Dermis microvascular lymphatic vessel endothelial cell (primary cell): ENCODE data around the gene IVD. TPM values are rescaled to one million over a fixed set of nuclear protein-coding genes. Genes with fewer than 3 reads are reported as not detected.

Experiments used
- DNase-seq, 2 donors: peaks; one replicate each; pipeline versions ENCODE4 v3.0.0 to v3.0.0-alpha.2; 2010; ENCODE audit warnings: low read depth in 2 of 2
- total RNA-seq: library from RNA; depleted of rRNA; stranded (reverse); fragments of >200 nt; gene quantifications from 2 replicates; pipeline ENCODE4 v1.2.1, GENCODE V29; 2014

Gene IVD
- total RNA-seq, 1 donor from 2014 or later = 30.3 TPM

DNA sequence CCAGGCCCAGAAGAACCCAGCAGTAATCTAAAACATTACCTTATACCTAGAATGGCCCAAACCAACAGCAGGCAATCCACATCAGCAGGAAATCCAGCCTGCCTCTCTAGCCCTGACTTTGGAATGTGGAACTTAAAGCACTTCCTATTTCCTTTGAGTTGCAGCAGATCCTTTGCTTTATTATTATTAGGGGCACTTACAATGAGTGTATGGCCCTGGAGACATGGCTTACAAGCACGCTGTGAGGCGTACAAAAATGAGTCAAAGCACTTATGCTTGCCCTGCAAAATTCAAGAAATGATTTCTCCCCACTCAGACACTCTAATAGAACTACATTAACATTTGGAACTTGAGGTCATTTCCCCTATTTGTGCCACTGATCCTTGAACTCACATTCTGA lies 32.6 kb upstream of the IVD start:
- DNase-seq = peak in 1 of 2 donors; percentile 48

DNA sequence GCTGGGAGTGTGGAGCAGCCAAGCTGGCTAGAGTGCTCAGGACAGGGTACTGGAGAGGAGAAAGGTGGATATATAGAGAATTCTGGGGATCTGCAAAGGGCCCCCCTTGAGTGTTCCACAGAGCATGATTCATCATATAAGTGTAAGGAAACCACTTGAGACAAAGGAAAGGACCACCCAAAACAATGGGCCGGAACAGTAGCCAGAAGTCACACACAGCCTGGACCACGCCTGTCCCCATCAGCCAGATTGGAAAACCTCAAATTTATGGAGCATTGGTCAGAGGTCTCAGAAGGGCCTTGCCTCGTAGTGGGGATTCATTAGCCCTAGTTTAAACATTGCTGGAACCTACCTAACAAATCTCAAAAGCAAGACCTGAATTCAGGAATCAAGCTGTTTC lies 28.0 kb upstream of the IVD start:
- no peak for DNase-seq

DNA sequence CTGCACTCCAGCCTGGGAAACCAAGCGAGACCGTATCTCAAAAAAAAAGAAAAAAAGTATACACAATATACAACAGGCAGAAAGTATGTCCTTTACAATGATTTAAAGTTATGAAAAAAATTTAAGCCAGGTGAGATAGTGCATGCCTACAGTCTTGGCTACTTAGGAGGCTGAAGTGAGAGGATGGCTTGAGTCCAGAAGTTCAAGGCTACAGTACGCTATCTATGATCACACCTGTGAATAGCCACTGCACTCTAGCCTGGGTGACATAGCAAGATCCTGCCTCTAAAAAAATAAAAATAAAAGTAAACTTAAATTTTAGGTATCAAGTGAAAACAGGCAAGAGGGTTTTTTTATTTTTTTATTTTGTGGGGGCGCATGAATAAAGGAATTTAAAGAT lies 26.2 kb upstream of the IVD start:
- no peak for DNase-seq

DNA sequence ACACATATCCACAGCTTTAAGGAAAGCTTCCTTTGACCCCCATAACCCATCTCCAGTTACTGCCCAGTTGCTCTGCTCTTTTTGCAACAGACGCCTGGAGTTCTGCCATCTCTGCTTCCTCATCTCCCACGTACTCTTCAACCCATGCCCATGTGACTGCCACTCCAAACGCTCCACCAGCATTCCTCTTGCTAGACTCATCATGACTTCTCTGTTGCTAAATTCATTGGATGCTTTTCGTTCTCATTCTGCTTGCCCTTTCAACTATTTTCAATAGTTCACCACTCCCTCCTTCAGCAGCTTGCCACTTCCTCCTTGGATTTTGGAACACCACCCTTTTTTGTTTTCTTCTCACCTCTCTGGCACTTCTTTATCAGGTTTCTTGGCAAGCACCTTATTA lies 25.7 kb upstream of the IVD start:
- DNase-seq = peak; percentile 57 to 85

DNA sequence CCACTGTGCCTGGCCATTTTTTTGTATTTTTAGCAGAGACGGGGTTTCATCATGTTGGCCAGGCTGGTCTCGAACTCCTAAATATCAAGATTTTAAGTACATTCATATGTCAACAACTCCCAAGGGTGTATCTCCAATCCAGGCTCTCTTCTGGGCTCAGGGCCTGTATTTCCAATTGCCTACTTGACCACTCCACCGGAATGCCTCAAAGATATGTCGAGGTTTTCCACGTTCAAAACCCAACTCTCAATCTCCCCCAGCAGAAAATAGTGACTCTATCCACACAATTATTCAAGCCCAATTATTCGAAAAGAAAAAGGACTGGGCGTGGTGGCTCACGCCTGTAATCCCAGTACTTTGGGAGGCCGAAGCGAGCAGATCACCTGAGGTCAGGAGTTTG lies 25.0 kb upstream of the IVD start:
- no peak for DNase-seq

DNA sequence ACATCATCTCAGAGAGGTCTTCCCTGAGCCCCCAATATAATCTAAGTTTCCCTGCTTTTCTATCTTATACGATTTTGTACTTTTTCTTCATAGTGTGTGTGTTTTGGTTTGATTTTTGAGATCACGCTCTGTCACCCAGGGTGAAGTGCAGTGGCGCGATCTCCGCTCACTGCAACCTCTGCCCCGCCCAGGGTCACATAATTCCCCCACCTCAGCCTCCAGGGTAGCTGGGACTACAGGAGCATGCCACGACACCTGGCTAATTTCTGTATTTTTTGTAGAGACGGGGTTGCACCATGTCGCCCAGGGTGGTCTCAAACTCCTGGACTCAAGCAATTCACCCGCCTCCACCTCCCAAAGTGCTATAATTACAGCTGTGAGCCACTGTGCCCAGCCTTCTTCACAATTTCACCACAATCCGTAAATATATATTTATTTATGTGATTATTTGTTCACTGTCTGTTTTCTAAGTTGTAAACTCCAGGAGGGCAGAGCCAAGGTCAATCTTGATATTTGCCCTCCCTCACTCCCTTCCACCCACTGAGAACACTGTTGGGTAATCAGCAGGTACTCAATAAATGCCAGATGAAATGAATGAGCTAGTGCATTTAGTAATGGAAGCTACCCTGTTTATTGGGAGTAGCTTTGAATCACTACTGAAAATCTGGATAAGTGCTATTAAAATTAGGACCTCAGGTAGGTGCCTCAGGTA lies 23.6 kb upstream of the IVD start:
- DNase-seq = no peak

DNA sequence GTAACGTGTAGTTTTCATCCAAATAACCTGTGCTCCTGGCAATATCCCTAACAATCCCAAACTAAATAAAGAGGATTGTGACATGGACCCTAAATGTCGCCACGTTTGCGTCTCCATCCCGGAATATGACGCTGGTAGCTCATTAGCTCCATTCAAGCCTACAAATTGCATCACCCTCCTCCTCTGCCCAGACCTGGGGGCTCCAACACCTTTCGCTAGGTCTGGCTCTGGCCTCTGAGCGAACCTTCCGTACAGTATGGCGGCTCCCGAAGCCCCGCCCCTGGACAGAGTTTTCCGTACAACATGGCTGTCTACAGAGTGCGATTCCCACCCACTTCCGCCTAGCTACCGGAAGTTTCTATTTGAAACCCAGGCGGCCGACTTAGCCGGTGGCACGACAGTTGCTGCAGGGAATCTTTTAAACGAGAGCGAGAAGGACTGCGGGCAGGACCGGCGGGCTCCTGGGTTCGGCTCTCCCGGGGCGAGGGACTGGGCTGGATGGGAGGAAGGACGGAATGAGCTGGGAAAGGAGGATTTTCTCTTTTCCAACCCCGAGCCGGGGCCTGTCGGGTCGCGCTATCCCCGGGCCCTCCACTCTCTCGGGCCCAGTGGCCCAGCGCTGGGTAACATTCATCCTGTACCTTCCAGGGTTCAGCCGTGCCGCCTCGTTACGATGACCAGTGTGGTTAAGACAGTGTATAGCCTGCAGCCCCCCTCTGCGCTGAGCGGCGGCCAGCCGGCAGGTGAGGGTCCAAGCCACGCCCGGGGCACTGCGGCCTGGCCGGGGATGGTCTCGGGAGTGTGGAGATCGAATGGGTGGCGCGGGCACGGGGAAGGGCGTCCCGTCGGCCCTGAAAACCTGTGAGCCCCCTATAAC lies 22.8 kb upstream of the IVD start, which contains the start of gene KNSTRN:
Gene KNSTRN (plus strand): TSS at position 142 of the 877 bp plus-strand sequence. CDS start 115 bp downstream, at position 257.
- DNase-seq = peak; percentile 88 to 93

DNA sequence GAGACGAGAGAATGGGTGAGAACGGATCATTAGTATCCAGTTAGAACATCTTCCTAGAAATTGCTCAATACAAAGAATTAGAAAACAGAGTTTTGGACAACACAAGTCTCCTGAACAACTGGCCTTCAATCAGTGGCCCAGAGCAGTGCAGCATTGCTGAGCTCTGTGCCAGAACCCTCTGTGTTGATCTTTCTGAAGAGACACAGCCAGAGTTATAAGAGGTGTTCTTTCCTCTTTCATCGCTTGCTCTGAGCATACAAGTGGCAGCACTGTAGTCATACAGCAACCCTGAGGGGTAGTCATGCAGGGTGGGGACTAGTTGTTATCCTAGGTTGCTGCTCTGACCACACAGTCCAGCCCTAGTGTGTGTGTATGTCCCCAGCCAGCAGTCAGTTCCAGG lies 19.1 kb upstream of the IVD start:
- no peak for DNase-seq

DNA sequence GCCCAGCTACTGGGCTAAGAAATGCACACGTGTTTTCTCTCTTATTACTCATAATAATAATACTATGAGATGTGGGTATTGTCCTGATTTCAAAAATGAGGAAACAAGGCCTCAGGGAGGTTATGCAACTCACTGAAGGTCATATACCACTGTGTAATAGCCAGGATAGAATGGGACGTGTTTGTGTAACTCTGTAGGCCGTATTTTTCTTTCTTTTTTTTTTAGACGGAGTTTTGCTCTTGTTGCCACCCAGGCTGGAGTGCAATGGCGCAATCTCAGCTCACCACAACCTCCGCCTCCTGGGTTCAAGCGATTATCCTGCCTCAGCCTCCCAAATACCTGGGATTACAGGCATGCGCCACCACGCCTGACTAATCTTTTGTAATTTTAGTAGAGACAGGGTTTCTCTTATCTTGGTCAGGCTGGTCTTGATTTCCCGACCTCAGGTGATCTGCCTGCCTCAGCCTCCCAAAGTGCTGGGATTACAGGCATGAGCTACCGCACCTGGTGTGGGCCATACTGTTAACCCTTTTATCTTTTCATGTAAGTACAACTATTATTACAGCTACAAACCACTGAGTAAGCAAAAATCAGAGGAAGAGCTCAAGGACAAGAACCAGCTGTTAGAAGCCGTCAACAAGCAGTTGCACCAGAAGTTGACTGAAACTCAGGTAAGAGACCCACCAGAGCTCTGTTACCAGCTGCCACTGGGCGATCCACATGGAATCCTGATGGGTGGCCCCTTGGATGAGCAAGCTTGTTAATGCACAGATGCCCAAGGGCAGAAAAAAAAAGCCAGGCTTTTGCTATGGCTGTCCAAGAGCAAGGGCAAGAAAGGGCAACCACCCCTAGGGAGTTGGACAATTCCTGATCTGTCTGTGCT lies 16.4 kb upstream of the IVD start:
- peak in 1 of 2 donors; percentile 9 for DNase-seq

DNA sequence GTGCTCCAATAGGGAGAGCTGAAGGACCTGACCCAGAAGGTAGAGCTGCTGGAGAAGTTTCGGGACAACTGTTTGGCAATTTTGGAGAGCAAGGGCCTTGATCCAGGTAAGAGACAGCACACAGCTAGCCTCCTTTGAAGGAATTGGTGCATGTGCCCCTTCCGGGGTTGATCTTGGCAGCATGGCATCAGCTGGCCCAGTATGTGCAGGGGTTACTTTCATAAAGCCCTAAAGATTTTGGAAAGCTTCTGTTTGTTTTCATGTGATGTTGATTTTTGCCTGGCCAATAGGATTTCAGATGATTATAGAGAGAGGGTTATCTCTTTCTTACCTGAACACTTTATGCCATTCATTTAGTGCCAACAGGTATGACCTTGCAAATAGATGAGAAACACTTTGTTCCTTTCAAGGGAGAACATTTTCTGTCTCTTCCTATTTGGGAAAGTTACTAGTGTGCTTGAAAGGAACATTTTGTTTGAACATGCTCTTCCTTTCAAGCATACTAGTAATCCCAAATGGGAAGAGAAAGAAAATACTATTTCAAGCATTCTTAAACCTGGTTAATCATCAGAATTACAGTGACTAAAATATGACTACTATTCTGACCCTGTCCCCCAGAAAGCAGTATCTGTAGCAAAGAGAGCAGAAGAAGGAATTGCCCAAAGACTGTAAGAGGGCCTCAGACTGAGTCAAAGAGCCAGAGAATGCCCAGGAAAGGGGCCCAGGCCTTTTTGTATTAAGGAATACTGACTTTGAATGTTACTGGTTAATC lies 15.6 kb upstream of the IVD start:
- no peak for DNase-seq

DNA sequence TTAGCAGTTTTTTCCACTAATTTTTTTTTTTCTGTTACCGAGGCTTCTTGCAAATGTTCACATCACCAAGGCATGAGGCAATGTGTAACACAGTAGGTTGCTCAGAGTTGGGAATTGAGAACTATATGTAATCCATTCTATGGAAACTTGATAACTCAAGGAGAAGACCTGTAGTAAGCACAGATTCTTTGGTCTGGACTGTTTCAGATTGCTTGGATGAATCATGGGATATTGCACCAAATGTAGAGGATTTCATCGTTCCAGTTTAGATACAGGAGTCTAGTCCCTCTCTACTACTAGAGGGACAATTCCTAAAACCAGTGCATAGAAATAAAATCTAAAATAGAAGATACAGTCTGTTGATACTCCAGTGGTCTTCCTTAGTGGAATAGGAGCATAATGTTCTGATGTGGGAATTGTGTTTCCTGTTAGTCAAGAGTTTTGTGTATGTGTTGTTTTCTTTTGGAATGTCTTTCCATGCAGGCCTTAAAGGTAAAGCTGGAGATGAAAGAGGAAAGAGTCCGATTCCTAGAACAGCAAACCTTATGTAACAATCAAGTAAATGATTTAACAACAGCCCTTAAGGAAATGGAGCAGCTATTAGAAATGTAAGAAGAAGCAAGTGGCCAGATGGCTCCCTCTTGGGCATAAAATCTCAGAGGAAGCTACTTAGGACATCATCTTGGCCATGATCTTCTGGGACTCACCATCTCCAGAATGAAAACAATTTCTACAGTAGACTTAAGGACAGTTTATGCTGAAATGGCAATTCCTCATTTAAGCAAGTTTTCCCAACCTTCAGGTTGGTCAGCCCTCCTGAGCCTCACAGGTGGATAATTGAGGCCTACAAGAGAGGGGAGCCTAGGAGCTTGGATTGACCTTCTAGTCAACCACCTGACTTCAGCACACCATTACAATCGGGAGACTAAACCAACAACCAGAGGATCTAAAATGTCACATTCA lies 12.3 kb upstream of the IVD start:
- no peak for DNase-seq

DNA sequence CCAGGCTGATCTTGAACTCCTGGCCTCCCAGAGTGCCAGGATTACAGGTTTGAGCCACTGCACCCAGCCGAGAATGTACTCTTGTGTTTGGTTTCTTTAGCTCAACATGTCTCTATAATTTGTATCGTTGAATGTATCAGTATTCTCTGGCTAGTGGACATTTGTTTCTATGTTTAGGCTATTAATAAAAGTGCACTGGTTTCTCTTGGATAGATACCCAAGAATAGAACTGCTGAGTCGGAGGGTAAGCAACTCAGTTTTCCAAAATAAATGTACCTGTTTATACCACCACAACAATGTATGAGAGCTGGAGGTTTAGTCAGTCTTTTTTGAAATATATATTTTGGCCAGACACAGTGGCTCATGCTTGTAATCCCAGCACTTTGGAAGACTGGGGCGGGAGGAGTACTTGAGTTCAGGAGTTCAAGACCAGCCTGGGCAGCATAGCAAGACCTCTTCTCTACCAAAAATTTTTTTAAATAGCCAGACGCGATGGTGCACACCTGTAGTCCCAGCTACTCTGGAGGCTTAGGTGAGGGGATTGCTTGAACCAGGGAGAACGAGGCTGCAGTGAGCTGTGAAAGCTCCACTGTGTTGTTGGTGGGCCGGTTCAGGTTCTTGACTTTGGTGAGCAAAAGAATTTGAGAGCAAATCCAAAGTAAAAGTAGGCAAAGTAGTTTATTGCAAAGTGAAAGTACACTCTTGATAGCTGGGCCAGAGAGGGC lies 7.7 kb upstream of the IVD start:
- no peak for DNase-seq

DNA sequence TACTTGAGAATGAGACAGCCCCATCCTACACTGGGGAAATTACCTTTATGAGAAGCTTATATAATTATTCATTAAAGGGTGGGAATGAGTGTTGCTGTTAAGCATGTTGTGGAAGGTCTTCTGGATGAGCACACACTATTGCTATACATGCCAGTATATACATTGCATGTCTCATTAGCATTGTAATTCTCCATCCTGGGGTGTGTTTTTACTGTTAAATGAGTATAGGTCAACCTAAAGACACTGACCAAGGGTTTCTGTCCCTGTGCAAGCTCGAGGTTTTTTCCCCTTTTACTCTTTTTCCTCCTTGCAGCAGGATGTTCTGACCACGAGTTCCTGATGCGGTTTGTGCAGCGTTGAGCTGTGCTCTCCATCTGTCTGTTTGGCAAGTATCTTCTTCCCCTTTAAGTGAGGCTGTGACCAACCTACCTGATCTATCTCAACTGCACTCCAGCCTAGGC lies 7.2 kb upstream of the IVD start:
- no peak for DNase-seq

DNA sequence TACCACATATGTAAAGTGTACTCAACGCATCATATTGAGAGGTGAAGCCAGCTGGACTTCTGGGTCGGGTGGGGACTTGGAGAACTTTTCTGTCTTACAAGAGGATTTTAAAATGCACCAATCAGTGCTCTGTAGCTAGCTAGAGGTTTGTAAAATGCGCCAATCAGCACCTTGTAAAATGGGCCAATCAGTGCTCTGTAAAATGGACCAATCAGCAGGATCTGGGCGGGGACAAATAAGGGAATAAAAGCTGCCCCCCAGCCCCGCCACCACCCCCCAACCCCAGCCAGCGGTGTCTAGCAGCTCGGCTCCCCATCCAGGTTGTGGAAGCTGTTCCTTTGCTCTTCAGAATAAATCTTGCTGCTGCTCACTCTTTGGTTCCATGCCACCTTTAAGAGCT lies 6.2 kb upstream of the IVD start:
- no peak for DNase-seq

DNA sequence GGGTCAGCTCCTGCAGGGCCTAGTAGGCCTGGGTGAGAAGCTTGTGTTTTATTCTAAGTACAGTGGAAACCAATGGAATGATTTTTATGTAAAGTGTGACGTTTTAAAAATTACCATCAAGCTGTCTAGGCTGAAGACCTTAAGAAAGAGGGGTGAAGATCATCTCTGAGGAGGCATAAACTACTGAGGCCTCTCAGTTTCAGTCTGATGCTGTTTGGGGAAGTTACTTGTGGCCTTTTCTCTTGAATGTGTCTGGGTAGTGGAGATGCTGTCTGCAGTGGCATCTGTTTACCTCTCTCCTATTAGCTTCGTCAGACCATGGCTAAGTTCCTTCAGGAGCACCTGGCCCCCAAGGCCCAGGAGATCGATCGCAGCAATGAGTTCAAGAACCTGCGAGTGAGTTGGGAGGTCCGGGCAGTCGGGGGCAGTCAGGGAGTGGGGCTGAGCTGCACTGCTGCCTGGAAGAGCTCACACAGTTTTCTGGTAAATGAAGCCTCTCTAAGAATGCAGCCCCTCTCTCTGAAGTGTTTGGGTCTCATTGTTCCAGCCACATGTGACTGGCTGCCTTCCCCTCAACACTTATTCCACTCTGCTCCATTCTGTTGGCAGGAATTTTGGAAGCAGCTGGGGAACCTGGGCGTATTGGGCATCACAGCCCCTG lies 1.9 kb downstream of the IVD start:
- DNase-seq = no peak

DNA sequence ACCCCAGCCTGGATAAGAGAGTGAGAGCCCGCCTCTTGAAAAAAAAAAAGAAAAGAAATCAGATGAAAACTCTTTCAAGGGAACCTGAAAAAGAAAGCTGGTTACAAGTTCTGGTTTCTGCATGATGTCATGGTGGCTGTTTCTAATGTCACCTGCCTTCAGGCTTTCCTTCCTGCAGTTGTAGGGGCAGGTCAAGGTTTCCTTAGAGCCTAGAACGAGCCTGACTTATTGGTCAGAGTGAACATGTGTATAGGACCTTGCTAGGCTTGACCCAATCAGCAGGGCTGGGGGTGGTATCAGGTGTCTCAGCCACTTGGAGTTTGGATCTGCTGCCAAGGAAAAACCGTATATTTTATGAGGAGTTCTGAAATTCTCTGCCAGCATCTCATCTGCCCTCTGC lies 3.8 kb downstream of the IVD start:
- DNase-seq = no peak

DNA sequence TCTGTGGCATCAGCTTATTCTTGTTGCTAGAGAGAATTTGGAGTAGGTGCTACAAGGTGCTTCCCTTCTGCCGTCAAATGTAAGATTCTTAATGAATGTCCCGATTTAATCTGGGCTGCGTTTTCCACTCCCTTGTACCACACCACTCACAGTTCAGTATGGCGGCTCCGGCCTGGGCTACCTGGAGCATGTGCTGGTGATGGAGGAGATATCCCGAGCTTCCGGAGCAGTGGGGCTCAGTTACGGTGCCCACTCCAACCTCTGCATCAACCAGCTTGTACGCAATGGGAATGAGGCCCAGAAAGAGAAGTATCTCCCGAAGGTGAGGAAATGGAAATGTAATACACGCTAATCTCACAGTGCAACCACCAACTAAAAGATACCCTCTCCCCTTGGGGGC lies 4.9 kb downstream of the IVD start:
- no peak for DNase-seq

DNA sequence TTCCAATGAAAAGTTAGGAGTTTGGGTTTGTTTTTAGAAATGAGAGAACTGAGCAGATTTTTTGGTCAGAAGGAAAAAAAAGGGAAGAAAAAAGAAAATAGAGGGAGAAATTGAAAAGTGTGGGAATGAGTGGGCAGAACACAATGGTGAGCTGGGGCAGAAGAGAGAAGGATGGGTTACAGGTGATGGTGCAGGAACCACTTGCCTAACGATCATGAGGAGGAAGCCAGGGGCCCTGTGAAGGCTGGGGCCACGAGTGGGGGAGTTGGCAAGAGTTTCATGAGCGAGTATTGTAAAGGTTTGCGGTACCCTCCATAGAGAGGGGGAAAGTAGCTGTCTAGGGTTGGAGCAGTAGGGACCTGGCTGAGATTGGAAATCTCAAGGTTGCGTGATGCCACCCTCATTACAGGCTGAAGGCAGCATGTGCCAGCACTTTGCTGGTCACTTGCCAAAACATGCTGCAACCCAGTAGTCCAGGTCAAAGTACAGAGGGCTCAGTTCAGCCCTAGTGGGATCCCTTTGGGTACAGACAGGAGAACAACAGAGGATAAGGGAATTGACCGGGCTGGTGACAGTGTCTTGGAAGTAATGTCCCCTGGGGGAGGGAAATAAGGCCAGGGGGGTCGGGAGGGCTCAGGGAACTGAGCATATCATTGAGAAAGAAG lies 6.6 kb downstream of the IVD start:
- no peak for DNase-seq
